Stomach smooth muscle (tissue), 2 donors: ENCODE measurements around the gene NLGN1.

Experiments
- H3K27ac ChIP-seq: one replicate; pipeline ENCODE4 v1.7.0; 2013; ENCODE audit warnings: mild to moderate bottlenecking, low read length, inconsistent platforms
- H3K27me3 ChIP-seq, 2 donors: one replicate each; pipeline ENCODE4 v1.7.0; 2013; ENCODE audit warnings: low read length in 2 of 2; ENCODE audit not compliant: insufficient read depth in 2 of 2, control insufficient read depth in 1 of 2
- H3K36me3 ChIP-seq, 2 donors: one replicate each; pipeline ENCODE4 v1.7.0; 2013; ENCODE audit warnings: low read length in 2 of 2; ENCODE audit not compliant: control insufficient read depth in 2 of 2, insufficient read depth in 2 of 2
- H3K4me1 ChIP-seq: one replicate; pipeline ENCODE4 v1.7.0; 2013; ENCODE audit warnings: low read length; ENCODE audit not compliant: control insufficient read depth, insufficient read depth
- H3K4me3 ChIP-seq, 2 donors: one replicate each; pipeline ENCODE4 v1.7.0; 2013; ENCODE audit warnings: low read length in 2 of 2
- H3K9ac ChIP-seq, 2 donors: one replicate each; pipeline ENCODE4 v1.7.0; 2013; ENCODE audit warnings: low read length in 2 of 2, mild to moderate bottlenecking in 1 of 2
- H3K9me3 ChIP-seq, 2 donors: one replicate each; pipeline ENCODE4 v1.7.0; 2013; ENCODE audit warnings: low read length in 2 of 2; ENCODE audit not compliant: control insufficient read depth in 2 of 2
- donor health status: healthy.
- donor health status: Pancreatic carcinoma.

The NLGN1 gene

DNA sequence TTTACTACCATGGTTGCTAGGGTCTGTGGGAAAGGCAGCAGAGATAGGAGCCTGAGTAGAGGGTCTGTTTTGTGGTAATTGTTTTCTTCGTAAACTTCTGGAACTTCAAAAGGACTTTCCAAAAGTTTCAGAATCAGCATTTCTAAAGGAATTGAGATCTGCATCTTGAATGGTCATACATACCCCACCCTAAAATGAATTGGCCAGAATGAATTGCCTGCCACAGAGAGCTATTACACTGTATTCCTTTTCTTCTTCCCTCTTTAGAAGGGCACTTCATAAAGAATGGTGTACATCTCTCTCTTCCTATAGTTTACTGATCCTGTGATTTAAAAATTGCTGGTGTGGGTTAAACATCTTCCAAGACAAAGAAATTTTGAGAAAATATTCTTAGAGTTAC lies 525.7 kb downstream of the NLGN1 start:
- Histone ChIP-seq H3K27ac (no peak overlapping the region), H3K4me1 (no peaks in the 10 kb centered on the region), H3K27me3 (no peaks in the 10 kb centered on the region), H3K9ac (no peak overlapping the region), H3K36me3 (no peaks in the 10 kb centered on the region), H3K9me3 (no peaks in the 10 kb centered on the region), H3K4me3 (no peak overlapping the region)

DNA sequence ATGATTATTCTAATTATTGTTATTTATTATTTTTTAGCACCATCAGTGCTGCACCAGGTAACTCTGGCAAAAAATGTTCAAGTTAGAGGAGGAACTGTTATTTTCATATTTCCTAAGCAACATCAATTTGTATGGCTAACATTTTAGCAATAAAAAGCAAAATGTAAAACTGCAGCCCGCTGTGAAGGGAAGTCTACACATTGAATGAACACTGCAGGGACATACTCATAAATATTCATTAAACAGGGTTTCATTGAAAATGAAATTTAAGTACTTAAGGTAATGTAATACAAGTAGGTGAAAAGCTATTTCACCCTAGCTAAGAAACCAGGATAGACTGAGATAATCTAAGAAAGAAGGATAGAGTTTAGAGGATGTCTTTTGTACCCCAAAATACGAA lies 532.7 kb downstream of the NLGN1 start:
- Histone ChIP-seq H3K9ac (no peak overlapping the region), H3K4me1 (no peaks in the 10 kb centered on the region), H3K27me3 (no peaks in the 10 kb centered on the region), H3K9me3 (no peaks in the 10 kb centered on the region), H3K4me3 (no peak overlapping the region), H3K27ac (no peak overlapping the region), H3K36me3 (no peaks in the 10 kb centered on the region)

DNA sequence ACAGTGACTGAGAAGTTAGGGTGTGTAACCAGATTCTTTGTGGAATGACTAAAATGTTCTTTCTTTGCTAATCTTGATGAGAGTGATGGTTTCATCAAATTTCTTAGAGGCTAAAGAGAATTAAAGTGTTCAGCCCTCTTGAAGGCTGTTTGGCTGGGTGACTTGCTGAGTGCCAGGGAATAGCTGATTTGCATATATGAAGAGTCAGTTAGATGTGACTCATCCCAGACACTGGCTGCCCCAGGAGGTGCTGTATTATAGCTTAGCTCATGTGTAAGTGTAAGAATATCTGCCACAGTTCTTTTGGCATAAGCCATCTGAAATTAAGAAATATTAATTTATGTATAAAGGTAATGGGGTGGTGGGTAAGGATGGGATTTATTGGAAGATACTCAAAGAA lies 535.1 kb downstream of the NLGN1 start:
- Histone ChIP-seq H3K4me1 (no peaks in the 10 kb centered on the region), H3K9me3 (no peaks in the 10 kb centered on the region), H3K36me3 (no peaks in the 10 kb centered on the region)

DNA sequence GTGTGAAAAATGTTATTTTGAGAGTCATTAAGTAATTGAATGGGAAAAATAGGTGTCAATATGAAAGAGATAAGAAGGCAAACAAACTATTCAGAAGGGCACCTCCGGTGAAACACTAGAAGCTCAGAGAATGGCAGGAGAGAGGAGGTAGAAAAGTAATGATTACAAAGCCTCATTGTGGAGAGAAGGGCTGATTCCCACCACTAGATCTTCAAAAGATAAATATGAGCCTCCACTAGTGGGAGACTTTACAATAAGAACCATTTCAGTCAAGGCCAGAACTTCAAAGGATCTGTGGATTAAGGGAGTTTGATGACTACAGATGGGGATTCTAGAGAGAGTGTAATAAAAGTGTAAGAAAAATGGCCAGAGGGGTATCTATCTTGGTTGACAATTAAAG lies 535.6 kb downstream of the NLGN1 start:
- no peaks in the 10 kb centered on the region for H3K27me3 ChIP-seq
- no peak overlapping the region for H3K4me3 ChIP-seq
- no peaks in the 10 kb centered on the region for H3K9me3 ChIP-seq
- H3K4me1 ChIP-seq, result no peaks in the 10 kb centered on the region
- no peak overlapping the region for H3K27ac ChIP-seq
- no peaks in the 10 kb centered on the region for H3K36me3 ChIP-seq
- H3K9ac ChIP-seq, result no peak overlapping the region

More for the DNA sequence above, 535.1 kb downstream of the NLGN1 start:
- no peaks in the 10 kb centered on the region for H3K27me3 ChIP-seq
- no peak overlapping the region for H3K4me3 ChIP-seq
- no peak overlapping the region for H3K27ac ChIP-seq
- no peak overlapping the region for H3K9ac ChIP-seq

DNA sequence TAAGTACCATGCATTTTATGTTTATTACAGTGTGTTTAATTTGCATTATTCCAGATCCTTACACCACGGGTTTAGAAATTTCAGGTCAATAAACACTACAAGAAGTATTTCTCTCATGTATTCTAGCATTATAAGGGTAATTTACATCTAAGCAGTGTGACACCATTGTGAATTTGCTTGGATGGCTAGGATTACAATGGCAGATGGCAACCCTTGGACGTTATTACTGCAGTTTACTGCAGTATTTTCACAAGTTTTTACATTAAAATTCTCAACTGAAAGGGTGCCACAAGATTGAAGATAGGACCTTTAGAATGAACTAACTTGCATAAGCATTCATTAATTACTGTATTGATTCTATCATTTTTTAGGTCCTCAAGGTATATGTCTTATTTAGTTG lies 538.8 kb downstream of the NLGN1 start:
- Histone ChIP-seq H3K9ac (no peak overlapping the region), H3K27ac (no peak overlapping the region), H3K4me1 (no peaks in the 10 kb centered on the region), H3K4me3 (no peak overlapping the region), H3K36me3 (no peaks in the 10 kb centered on the region), H3K9me3 (no peaks in the 10 kb centered on the region), H3K27me3 (no peaks in the 10 kb centered on the region)

DNA sequence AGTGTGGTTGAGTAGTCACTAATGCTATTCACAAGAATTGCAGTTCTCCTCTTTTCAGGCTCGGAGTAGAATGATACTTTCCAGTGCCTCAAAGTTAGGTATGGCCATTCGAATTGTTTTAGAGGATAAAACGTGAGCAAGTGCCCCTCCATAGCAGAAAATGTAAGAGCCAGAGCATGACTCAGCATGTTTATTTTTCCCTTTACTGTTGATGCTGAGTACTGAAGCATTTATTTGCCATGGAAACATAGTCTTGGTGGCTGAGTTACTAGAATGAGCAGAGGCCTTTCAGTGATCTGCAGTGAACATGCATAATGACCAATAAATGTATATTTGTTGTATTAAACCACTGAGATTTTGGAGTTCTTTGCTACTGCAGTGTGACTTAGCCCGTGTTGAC lies 540.6 kb downstream of the NLGN1 start:
- H3K36me3 ChIP-seq, result no peaks in the 10 kb centered on the region
- H3K9me3 ChIP-seq, result no peaks in the 10 kb centered on the region

DNA sequence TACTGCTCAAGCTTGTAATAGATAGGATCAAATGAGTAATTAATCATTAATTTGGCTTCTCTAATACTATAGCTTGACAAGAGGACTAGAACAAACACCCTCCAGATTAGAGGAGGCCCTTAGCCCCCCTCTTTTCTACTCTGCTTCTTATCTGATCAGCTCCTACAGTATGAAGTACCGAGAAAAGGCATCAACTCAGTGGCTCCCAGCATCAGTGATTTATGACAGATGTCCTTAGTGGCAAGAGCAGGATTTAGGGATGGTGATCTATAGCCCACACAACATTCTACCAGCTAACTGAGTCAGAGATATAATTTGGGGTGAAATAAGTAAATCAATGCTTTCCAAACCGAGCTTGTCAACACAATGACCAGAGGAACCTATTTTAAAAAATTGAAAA lies 541.1 kb downstream of the NLGN1 start:
- H3K9me3 ChIP-seq, result no peaks in the 10 kb centered on the region
- H3K9ac ChIP-seq, result no peak overlapping the region
- H3K27me3 ChIP-seq, result no peaks in the 10 kb centered on the region
- no peak overlapping the region for H3K27ac ChIP-seq
- no peak overlapping the region for H3K4me3 ChIP-seq
- H3K36me3 ChIP-seq, result no peaks in the 10 kb centered on the region
- no peaks in the 10 kb centered on the region for H3K4me1 ChIP-seq

More for the DNA sequence above, 540.6 kb downstream of the NLGN1 start:
- H3K4me3 ChIP-seq, result no peak overlapping the region
- no peak overlapping the region for H3K27ac ChIP-seq
- no peaks in the 10 kb centered on the region for H3K27me3 ChIP-seq
- no peaks in the 10 kb centered on the region for H3K4me1 ChIP-seq
- no peak overlapping the region for H3K9ac ChIP-seq

DNA sequence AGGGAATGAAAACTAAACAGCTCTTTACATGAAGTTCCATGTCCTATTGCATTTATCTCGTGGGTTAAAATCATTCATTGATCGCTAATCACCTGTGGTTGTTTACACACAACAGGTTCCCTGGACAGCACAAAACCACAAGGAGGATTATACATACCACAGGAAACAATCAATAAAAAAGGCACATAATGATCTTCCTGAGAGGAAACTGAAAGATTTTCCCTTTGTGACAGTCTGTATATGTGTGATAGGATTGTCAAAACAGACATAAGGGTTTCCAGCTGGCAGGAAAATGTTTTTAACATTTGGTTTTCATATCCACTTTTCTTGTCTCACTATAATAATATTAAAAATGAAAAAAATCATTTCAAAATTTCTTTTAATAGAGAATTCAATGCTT lies 541.8 kb downstream of the NLGN1 start:
- Histone ChIP-seq H3K4me1 (no peaks in the 10 kb centered on the region), H3K9ac (no peak overlapping the region), H3K4me3 (no peak overlapping the region), H3K9me3 (no peaks in the 10 kb centered on the region), H3K27me3 (no peaks in the 10 kb centered on the region), H3K27ac (no peak overlapping the region), H3K36me3 (no peaks in the 10 kb centered on the region)

DNA sequence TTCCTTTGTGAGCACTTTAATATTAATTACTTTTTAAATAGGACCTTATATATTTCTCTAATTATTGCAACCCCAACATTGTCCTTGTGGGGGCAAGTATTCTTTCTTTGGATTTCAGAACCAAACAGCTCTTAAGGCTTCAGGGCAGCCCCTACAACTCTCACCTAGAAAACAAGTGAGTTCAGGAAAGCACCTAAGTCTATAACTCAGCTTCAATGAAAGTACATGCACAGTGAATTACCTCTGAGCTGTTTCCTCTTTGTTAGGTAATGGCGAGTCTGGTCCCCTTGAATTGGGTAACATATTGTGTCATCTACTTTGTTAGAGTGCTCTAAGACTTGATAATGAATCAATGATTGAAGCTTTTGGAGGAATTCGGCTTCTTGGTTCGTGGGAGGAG lies 545.7 kb downstream of the NLGN1 start:
- Histone ChIP-seq H3K9ac (no peak overlapping the region), H3K4me3 (no peak overlapping the region), H3K27ac (no peak overlapping the region), H3K9me3 (no peaks in the 10 kb centered on the region), H3K4me1 (no peaks in the 10 kb centered on the region), H3K27me3 (no peaks in the 10 kb centered on the region), H3K36me3 (no peaks in the 10 kb centered on the region)

DNA sequence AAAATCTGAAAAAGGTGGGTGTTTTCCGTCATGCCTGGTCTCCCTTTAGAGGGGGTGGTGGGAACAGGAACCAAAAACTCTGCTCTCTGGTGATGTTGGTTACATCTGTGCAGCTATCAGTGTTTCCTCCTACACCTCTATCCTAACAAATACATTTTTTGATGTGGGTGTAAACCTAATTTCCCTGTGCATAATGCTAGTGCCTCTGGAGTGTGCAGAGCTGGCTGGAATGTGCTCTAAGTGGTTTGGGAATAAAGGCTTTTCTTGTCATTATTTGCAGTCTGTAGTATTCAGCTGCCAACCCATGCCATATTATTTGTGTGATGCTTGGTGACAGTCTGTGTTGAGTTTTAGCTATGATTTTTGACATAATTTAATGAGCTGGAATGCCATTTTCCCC lies 547.6 kb downstream of the NLGN1 start:
- Histone ChIP-seq H3K4me3 (no peak overlapping the region), H3K9me3 (no peaks in the 10 kb centered on the region), H3K27ac (no peak overlapping the region), H3K36me3 (no peaks in the 10 kb centered on the region), H3K4me1 (no peaks in the 10 kb centered on the region), H3K27me3 (no peaks in the 10 kb centered on the region), H3K9ac (no peak overlapping the region)

DNA sequence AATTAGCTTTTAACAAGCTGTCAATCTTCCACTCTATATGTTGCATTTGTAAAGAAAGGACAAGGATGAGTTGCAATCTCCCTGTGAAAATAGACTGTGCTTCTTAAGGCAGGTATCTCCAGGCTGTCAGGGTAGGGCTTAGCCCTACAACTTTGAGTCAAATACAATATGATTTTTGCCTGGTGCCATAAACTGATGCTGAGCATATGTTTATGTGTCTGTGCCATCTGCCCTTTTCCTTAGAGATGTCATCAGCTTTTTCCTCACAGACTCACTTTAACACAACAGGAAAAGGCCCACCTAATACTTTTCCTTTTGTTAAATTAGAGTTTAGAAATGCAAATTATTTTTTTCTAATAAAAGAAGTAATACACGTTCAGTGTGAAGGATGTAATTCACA lies 548.3 kb downstream of the NLGN1 start:
- no peak overlapping the region for H3K4me3 ChIP-seq
- H3K27ac ChIP-seq, result no peak overlapping the region
- H3K36me3 ChIP-seq, result no peaks in the 10 kb centered on the region
- no peak overlapping the region for H3K9ac ChIP-seq
- no peaks in the 10 kb centered on the region for H3K27me3 ChIP-seq
- H3K9me3 ChIP-seq, result no peaks in the 10 kb centered on the region
- no peaks in the 10 kb centered on the region for H3K4me1 ChIP-seq

DNA sequence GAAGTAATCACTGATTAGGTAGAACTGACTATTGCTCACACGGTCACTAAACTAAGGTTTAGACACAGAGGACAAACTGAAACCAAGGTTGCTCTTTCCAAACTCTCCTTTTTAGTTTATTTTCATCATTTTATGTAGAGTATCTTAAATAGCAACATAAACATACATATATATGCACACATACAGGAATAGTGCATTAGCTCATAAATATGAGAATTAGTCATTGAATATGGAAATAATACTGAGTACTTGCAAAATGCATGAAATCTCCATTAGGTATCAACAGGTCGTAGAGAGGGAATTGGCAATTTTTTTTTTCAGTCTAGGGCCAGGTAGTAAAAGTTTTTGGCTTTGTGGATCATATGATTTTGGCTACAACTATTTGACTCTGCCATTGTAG lies 557.1 kb downstream of the NLGN1 start:
- Histone ChIP-seq H3K27ac (no peak overlapping the region), H3K9ac (no peak overlapping the region), H3K27me3 (no peaks in the 10 kb centered on the region), H3K9me3 (no peaks in the 10 kb centered on the region), H3K4me1 (no peaks in the 10 kb centered on the region), H3K4me3 (no peak overlapping the region), H3K36me3 (no peaks in the 10 kb centered on the region)
